T-helper 1 cell treated with Interleukin-12 subunit alpha and Interleukin-12 subunit beta and Interleukin-4 antibody, amounts not matched to agents 30 μg/mL and 1 μg/mL, for 36 hours (primary cell): ENCODE data around the gene FPR3.
"Not testable (repeated sequence)": the region's sequence is repeated elsewhere in the genome, so short reads cannot be mapped to it uniquely, and the experiment has no call there.

Source experiments
- H3K27ac Mint-ChIP-seq: one replicate; pipeline ENCODE4 v1.8.0; 2021; ENCODE audit warnings: mild to moderate bottlenecking, mixed read lengths
- H3K27me3 Mint-ChIP-seq: one replicate; pipeline ENCODE4 v1.8.0; 2021; ENCODE audit warnings: low read depth, mixed read lengths
- H3K36me3 Mint-ChIP-seq: one replicate; pipeline ENCODE4 v1.8.0; 2021; ENCODE audit warnings: low read depth, mixed read lengths
- H3K4me1 Mint-ChIP-seq: one replicate; pipeline ENCODE4 v1.8.0; 2021; ENCODE audit warnings: low read depth, mixed read lengths
- H3K4me3 Mint-ChIP-seq: one replicate; pipeline ENCODE4 v1.8.0; 2021; ENCODE audit warnings: mild to moderate bottlenecking, moderate library complexity, mixed read lengths
- H3K9me3 Mint-ChIP-seq: one replicate; pipeline ENCODE4 v1.8.0; 2021; ENCODE audit warnings: mixed read lengths

The FPR3 gene

GRCh38 chr19:51776561-51776960 is 18.4 kb upstream of the FPR3 start:
- not testable (repeated sequence) for H3K27ac Mint-ChIP-seq, H3K4me1 Mint-ChIP-seq, H3K4me3 Mint-ChIP-seq, H3K36me3 Mint-ChIP-seq
- Mint-ChIP-seq H3K27me3 (peaks cover 16% of the 10 kb centered on the region), H3K9me3 (peaks cover 18% of the 10 kb centered on the region)

- Mint-ChIP-seq H3K4me3 (no peak overlapping the region), H3K4me1 (peaks cover 6% of the 10 kb centered on the region), H3K27ac (no peak overlapping the region), H3K36me3 (no peaks in the 10 kb centered on the region), H3K9me3 (peaks cover 8% of the 10 kb centered on the region), H3K27me3 (peaks cover 16% of the 10 kb centered on the region)
These were observed 17.1 kb upstream of the FPR3 start for GRCh38 chr19:51777570-51778462.

DNA sequence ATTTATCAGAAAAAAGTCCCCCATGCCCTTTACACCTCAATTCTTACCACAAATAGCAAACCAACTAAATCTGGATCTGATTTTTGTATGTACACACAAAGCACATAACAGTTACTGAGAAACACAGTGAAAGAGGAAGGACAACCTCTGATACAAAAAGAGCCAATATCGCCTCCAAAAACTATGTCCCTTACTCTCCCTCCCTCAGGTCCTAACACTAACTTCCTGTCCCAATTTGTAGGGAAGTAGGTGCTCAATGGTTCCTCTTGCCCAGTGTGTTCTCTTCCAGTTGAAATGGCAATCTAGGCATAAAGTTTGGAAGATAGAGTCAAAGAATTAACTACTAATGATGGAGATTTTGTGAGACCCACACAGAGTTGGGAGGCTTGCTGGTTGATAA is 15.8 kb upstream of the FPR3 start:
- Mint-ChIP-seq H3K9me3 (peaks cover 4% of the 10 kb centered on the region), H3K4me1 (peaks cover 6% of the 10 kb centered on the region), H3K27ac (no peak overlapping the region), H3K4me3 (no peak overlapping the region), H3K36me3 (no peaks in the 10 kb centered on the region), H3K27me3 (peaks cover 16% of the 10 kb centered on the region)

DNA sequence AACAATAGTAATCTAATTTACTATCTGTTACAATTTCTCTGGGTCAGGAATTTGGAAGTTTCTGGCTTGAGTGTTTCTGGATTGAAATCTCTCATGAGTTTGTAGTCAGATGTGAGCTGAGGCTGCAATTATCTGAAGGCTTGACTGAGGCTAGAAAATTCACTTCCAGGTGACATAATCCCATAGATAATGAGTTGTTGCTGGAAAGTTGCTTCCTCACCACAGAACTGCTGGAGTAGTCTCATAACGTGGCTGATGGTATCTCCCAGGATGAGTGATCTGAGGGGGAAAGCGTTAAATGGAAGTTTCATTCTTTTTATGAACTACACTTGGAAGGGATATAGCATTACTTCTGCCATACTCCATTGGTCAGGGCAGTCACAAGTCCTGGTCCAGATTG is 15.3 kb upstream of the FPR3 start:
- H3K4me3 Mint-ChIP-seq: no peak overlapping the region
- no peak overlapping the region for H3K27ac Mint-ChIP-seq
- peaks cover 16% of the 10 kb centered on the region for H3K27me3 Mint-ChIP-seq
- H3K36me3 Mint-ChIP-seq: no peaks in the 10 kb centered on the region
- peaks cover 4% of the 10 kb centered on the region for H3K9me3 Mint-ChIP-seq
- H3K4me1 Mint-ChIP-seq: peaks cover 6% of the 10 kb centered on the region

GRCh38 chr19:51780270-51780669 is 14.7 kb upstream of the FPR3 start:
- H3K27me3 Mint-ChIP-seq: peaks cover 16% of the 10 kb centered on the region
- no peaks in the 10 kb centered on the region for H3K36me3 Mint-ChIP-seq
- H3K4me3 Mint-ChIP-seq: no peak overlapping the region
- H3K9me3 Mint-ChIP-seq: peaks cover 4% of the 10 kb centered on the region
- H3K4me1 Mint-ChIP-seq: peaks cover 6% of the 10 kb centered on the region
- no peak overlapping the region for H3K27ac Mint-ChIP-seq

DNA sequence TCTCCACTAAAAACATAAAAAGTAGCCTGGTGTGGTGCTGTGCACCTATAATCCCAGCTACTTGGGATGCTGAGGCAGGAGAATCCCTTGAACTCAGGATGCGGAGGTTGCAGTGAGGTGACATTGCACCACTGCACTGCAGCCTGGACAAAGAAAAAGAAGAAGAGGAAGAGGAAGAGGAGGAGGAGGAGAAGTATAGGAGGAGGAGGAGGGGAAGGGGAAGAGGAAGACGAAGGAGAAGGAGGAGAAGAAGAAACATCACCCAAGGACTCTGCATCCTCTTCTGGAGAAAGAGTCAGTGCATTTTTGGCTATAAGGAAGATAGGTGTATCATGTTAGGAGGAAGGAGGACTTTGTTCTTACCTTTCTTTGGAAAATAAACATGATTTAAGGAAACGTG is 13.0 kb upstream of the FPR3 start:
- Mint-ChIP-seq H3K4me1 (peaks cover 6% of the 10 kb centered on the region), H3K4me3 (no peak overlapping the region), H3K36me3 (no peaks in the 10 kb centered on the region), H3K27me3 (peaks cover 12% of the 10 kb centered on the region), H3K9me3 (peaks cover 2% of the 10 kb centered on the region), H3K27ac (no peak overlapping the region)

- no peaks in the 10 kb centered on the region for H3K27me3 Mint-ChIP-seq
- no peaks in the 10 kb centered on the region for H3K36me3 Mint-ChIP-seq
- H3K27ac Mint-ChIP-seq: no peak overlapping the region
- no peak overlapping the region for H3K4me3 Mint-ChIP-seq
- peaks cover 14% of the 10 kb centered on the region for H3K9me3 Mint-ChIP-seq
- H3K4me1 Mint-ChIP-seq: no peaks in the 10 kb centered on the region
These were observed 11.6 kb upstream of the FPR3 start for GRCh38 chr19:51783372-51783771.

GRCh38 chr19:51784109-51784785 is 10.7 kb upstream of the FPR3 start:
- no peaks in the 10 kb centered on the region for H3K27me3 Mint-ChIP-seq
- H3K9me3 Mint-ChIP-seq: peaks cover 14% of the 10 kb centered on the region
- H3K36me3 Mint-ChIP-seq: no peaks in the 10 kb centered on the region
- no peaks in the 10 kb centered on the region for H3K4me1 Mint-ChIP-seq
- H3K4me3 Mint-ChIP-seq: no peak overlapping the region
- no peak overlapping the region for H3K27ac Mint-ChIP-seq

DNA sequence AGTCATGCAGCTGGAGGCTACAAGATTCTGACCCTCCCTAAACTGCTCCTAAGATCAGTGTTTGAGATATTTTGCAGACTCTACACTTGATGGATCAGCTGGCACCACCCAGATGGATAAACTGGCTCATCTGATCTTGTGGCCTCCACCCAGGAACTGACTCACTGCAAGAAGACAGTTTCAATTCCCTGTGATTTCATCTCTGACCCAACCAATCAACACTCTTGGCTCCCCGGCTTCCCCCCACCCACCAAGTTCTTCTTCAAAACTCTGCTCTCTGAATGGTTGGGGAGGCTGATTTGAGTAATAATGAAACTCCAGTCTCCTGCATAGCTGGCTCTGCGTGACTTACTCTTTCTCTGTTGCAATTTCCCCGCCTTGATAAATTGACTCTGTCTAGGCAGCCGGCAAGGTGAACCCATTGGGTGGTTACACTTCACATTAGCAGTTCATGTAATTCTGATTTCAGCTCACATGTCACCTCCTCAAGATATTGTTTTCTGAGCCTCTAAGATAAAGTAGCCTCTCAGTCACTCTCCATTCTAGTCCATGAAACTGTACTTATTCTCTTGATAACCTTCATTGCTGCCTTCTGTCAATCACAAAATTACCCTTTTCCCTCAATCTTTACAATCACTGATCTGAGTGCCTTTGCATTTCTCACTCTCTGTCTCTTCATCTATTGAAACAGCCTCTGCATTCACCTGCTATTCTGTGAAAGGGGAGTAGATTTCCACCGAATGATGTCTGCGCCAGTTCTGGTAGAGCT is 9.9 kb upstream of the FPR3 start:
- H3K4me1 Mint-ChIP-seq: no peaks in the 10 kb centered on the region
- no peak overlapping the region for H3K27ac Mint-ChIP-seq
- H3K4me3 Mint-ChIP-seq: no peak overlapping the region
- peaks cover 14% of the 10 kb centered on the region for H3K9me3 Mint-ChIP-seq
- H3K36me3 Mint-ChIP-seq: no peaks in the 10 kb centered on the region
- no peaks in the 10 kb centered on the region for H3K27me3 Mint-ChIP-seq

DNA sequence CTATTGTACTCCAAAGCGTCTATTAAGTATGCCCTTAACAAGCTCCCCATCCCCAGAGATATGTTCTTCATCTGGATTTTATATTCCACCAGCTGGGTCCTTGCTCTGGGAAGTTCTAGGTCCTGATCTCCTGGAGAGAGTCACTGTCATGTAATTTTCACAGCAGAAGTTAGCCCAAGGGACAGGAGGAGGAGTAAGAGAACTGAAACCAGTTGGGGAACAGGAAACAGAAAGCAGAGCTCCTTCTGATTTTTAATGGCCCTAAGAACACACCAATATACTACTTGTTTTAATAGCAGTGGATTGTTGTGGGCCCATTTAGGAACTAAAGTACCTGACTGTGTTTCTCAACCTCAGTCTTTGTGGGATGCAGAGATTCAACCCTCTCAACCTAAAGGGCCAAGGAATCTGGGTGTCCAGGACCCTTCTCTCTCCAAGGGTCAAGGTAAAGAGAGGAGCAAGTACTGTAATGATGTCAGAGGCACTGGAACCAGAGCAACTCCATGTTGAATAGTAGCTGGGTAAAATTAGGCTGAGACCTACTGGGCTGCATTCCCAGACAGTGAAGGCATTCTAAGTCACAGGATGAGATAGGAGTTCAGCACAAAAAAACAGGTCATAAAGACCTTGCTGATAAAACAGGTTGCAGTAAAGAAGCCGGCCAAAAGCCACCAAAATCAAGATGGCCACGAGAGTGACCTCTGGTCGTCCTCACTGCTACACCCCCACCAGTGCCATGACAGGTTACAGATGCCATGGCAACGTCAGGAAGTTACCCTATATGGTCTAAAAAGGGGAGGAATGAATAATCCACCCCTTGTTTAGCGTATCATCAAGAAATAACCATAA is 8.1 kb upstream of the FPR3 start:
- Mint-ChIP-seq H3K36me3 (no peaks in the 10 kb centered on the region), H3K27me3 (no peaks in the 10 kb centered on the region), H3K27ac (no peak overlapping the region), H3K9me3 (peaks cover 26% of the 10 kb centered on the region), H3K4me3 (no peak overlapping the region), H3K4me1 (no peaks in the 10 kb centered on the region)

GRCh38 chr19:51788029-51788428 is 6.9 kb upstream of the FPR3 start:
- H3K27me3 Mint-ChIP-seq: no peaks in the 10 kb centered on the region
- H3K36me3 Mint-ChIP-seq: no peaks in the 10 kb centered on the region
- H3K4me1 Mint-ChIP-seq: no peaks in the 10 kb centered on the region
- H3K4me3 Mint-ChIP-seq: no peak overlapping the region
- H3K9me3 Mint-ChIP-seq: peaks cover 30% of the 10 kb centered on the region
- no peak overlapping the region for H3K27ac Mint-ChIP-seq

DNA sequence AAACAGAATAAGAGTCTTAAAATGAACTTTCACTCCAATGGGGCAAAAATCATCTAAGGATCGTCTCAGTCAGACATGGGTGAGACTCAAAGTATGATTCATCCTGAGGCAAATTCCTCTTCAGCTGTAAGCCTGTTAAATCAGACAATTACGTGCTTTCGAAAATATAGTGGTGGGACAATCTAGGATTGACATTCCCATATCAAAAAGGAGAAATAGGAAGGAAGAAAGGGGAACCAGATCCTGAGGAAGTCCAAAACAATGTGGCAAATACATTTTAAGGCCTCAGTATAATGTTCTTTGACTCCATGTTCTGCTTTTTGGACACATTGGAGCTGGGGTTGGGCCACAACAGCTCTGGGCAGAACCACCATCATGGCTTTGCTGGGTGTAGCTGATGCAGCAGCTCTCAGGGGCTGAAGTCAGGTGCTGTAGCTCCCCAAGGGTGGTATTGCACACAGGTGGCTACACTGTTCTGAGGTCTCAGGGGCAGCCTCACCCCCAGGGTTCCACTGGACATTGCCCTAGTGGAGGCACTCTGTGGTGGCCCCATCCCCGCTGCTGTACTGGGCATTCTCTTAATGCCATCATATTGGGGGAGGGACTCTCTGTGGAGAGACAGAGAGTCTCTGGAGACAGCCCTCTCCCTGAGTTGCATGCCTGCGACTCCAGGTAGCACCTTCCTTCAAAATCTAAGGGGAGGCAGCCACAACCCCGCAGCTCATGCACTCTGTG is 5.7 kb upstream of the FPR3 start:
- H3K27me3 Mint-ChIP-seq: no peaks in the 10 kb centered on the region
- peaks cover 39% of the 10 kb centered on the region for H3K9me3 Mint-ChIP-seq
- no peaks in the 10 kb centered on the region for H3K36me3 Mint-ChIP-seq
- H3K4me1 Mint-ChIP-seq: no peaks in the 10 kb centered on the region
- H3K27ac Mint-ChIP-seq: no peak overlapping the region
- H3K4me3 Mint-ChIP-seq: no peak overlapping the region

DNA sequence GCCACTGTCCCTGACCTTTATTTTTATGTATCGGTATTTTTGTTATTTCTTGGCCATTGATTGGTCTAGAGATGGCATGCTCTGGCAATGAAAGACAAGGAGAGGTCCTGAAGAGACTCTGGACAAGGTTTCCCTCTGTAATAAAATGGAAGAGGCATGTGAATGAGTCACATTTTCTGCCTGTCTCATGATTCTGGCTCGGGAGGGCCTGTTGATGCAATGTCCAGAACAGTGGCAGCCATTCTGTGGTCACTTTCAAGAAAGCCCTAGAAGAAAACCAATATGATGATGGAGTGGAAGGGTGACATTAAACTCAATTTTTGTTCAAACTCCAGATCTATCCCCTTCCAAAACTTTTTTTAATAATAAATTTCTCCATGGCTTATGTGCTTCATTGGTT is 2.0 kb upstream of the FPR3 start:
- Mint-ChIP-seq H3K4me3 (no peak overlapping the region), H3K27ac (no peak overlapping the region), H3K27me3 (no peaks in the 10 kb centered on the region), H3K4me1 (no peaks in the 10 kb centered on the region), H3K36me3 (no peaks in the 10 kb centered on the region), H3K9me3 (peaks cover 53% of the 10 kb centered on the region)
